ENCODE results near the gene GOLGA8K. TPM values are rescaled to one million over a fixed set of nuclear protein-coding genes. Genes with fewer than 3 reads are reported as not detected.
"Not testable (repeated sequence)": the region's sequence is repeated elsewhere in the genome, so short reads cannot be mapped to it uniquely, and the experiment has no call there.

The GOLGA8K gene
- total RNA-seq, 1 donor from 2014 or later: 0.45 TPM

- H3K36me3 Mint-ChIP-seq; DNase-seq (ENCODE audit: low spot score in 2 of 2, unreplicated experiment in 2 of 2); H3K9me3 Mint-ChIP-seq; H3K27ac Mint-ChIP-seq; H3K4me3 Mint-ChIP-seq; H3K27me3 Mint-ChIP-seq (ENCODE audit: low read depth); H3K4me1 Mint-ChIP-seq: not testable (repeated sequence)
Observed at GRCh38 chr15:32373707-32374106, 29.4 kb downstream of the GOLGA8K start.

- DNase-seq (ENCODE audit: low spot score in 2 of 2, unreplicated experiment in 2 of 2); H3K36me3 Mint-ChIP-seq; H3K27ac Mint-ChIP-seq; H3K4me3 Mint-ChIP-seq; H3K27me3 Mint-ChIP-seq (ENCODE audit: low read depth); H3K9me3 Mint-ChIP-seq; H3K4me1 Mint-ChIP-seq: not testable (repeated sequence)
Observed at GRCh38 chr15:32372075-32372474, 31.0 kb downstream of the GOLGA8K start.

GRCh38 chr15:32370526-32370925 is 32.6 kb downstream of the GOLGA8K start:
- H3K4me1 Mint-ChIP-seq; H3K27ac Mint-ChIP-seq; H3K27me3 Mint-ChIP-seq (ENCODE audit: low read depth); H3K9me3 Mint-ChIP-seq; H3K36me3 Mint-ChIP-seq; H3K4me3 Mint-ChIP-seq; DNase-seq (ENCODE audit: low spot score in 2 of 2, unreplicated experiment in 2 of 2): not testable (repeated sequence)

- not testable (repeated sequence) for H3K4me1 Mint-ChIP-seq; DNase-seq (ENCODE audit: low spot score in 2 of 2, unreplicated experiment in 2 of 2); H3K27me3 Mint-ChIP-seq (ENCODE audit: low read depth); H3K4me3 Mint-ChIP-seq; H3K27ac Mint-ChIP-seq; H3K9me3 Mint-ChIP-seq; H3K36me3 Mint-ChIP-seq
Observed at GRCh38 chr15:32370064-32370463, 33.0 kb downstream of the GOLGA8K start.

GRCh38 chr15:32366492-32366891 is 36.6 kb downstream of the GOLGA8K start:
- H3K36me3 Mint-ChIP-seq; H3K27me3 Mint-ChIP-seq (ENCODE audit: low read depth); H3K27ac Mint-ChIP-seq; DNase-seq (ENCODE audit: low spot score in 2 of 2, unreplicated experiment in 2 of 2); H3K9me3 Mint-ChIP-seq; H3K4me3 Mint-ChIP-seq; H3K4me1 Mint-ChIP-seq: not testable (repeated sequence)

- not testable (repeated sequence) for H3K27ac Mint-ChIP-seq; H3K36me3 Mint-ChIP-seq; H3K4me3 Mint-ChIP-seq; H3K27me3 Mint-ChIP-seq (ENCODE audit: low read depth); H3K9me3 Mint-ChIP-seq; H3K4me1 Mint-ChIP-seq; DNase-seq (ENCODE audit: low spot score in 2 of 2, unreplicated experiment in 2 of 2)
Observed at GRCh38 chr15:32365955-32366354, 37.1 kb downstream of the GOLGA8K start.

GRCh38 chr15:32364944-32365343 is 38.1 kb downstream of the GOLGA8K start:
- H3K4me1 Mint-ChIP-seq; H3K9me3 Mint-ChIP-seq; H3K27me3 Mint-ChIP-seq (ENCODE audit: low read depth); DNase-seq (ENCODE audit: low spot score in 2 of 2, unreplicated experiment in 2 of 2); H3K4me3 Mint-ChIP-seq; H3K36me3 Mint-ChIP-seq; H3K27ac Mint-ChIP-seq: not testable (repeated sequence)

- DNase-seq (ENCODE audit: low spot score in 2 of 2, unreplicated experiment in 2 of 2); H3K4me1 Mint-ChIP-seq; H3K27me3 Mint-ChIP-seq (ENCODE audit: low read depth); H3K4me3 Mint-ChIP-seq; H3K27ac Mint-ChIP-seq; H3K9me3 Mint-ChIP-seq; H3K36me3 Mint-ChIP-seq: not testable (repeated sequence)
Observed at GRCh38 chr15:32363449-32363848, 39.6 kb downstream of the GOLGA8K start.

- H3K36me3 Mint-ChIP-seq; H3K27ac Mint-ChIP-seq; H3K27me3 Mint-ChIP-seq (ENCODE audit: low read depth); H3K4me1 Mint-ChIP-seq; H3K4me3 Mint-ChIP-seq; H3K9me3 Mint-ChIP-seq; DNase-seq (ENCODE audit: low spot score in 2 of 2, unreplicated experiment in 2 of 2): not testable (repeated sequence)
Observed at GRCh38 chr15:32361662-32362061, 41.4 kb downstream of the GOLGA8K start.

GRCh38 chr15:32358462-32358861 is 44.6 kb downstream of the GOLGA8K start:
- not testable (repeated sequence) for H3K27ac Mint-ChIP-seq; H3K4me1 Mint-ChIP-seq; H3K27me3 Mint-ChIP-seq (ENCODE audit: low read depth); DNase-seq (ENCODE audit: low spot score in 2 of 2, unreplicated experiment in 2 of 2); H3K36me3 Mint-ChIP-seq; H3K4me3 Mint-ChIP-seq; H3K9me3 Mint-ChIP-seq

GRCh38 chr15:32356909-32357308 is 46.2 kb downstream of the GOLGA8K start:
- not testable (repeated sequence) for H3K4me1 Mint-ChIP-seq; H3K36me3 Mint-ChIP-seq; DNase-seq (ENCODE audit: low spot score in 2 of 2, unreplicated experiment in 2 of 2); H3K9me3 Mint-ChIP-seq; H3K27ac Mint-ChIP-seq; H3K27me3 Mint-ChIP-seq (ENCODE audit: low read depth); H3K4me3 Mint-ChIP-seq

- not testable (repeated sequence) for H3K4me3 Mint-ChIP-seq; H3K27me3 Mint-ChIP-seq (ENCODE audit: low read depth); H3K9me3 Mint-ChIP-seq; H3K36me3 Mint-ChIP-seq; H3K27ac Mint-ChIP-seq; DNase-seq (ENCODE audit: low spot score in 2 of 2, unreplicated experiment in 2 of 2); H3K4me1 Mint-ChIP-seq
Observed at GRCh38 chr15:32352748-32353147, 50.3 kb downstream of the GOLGA8K start.

GRCh38 chr15:32350563-32351220 is 52.4 kb downstream of the GOLGA8K start:
- H3K36me3 Mint-ChIP-seq; H3K4me3 Mint-ChIP-seq; H3K27ac Mint-ChIP-seq; DNase-seq (ENCODE audit: low spot score in 2 of 2, unreplicated experiment in 2 of 2); H3K9me3 Mint-ChIP-seq; H3K4me1 Mint-ChIP-seq; H3K27me3 Mint-ChIP-seq (ENCODE audit: low read depth): not testable (repeated sequence)

- H3K9me3 Mint-ChIP-seq; H3K4me1 Mint-ChIP-seq; H3K36me3 Mint-ChIP-seq; DNase-seq (ENCODE audit: low spot score in 2 of 2, unreplicated experiment in 2 of 2); H3K27ac Mint-ChIP-seq; H3K4me3 Mint-ChIP-seq; H3K27me3 Mint-ChIP-seq (ENCODE audit: low read depth): not testable (repeated sequence)
Observed at GRCh38 chr15:32347037-32347436, 56.1 kb downstream of the GOLGA8K start.

- not testable (repeated sequence) for H3K4me1 Mint-ChIP-seq; DNase-seq (ENCODE audit: low spot score in 2 of 2, unreplicated experiment in 2 of 2); H3K36me3 Mint-ChIP-seq; H3K9me3 Mint-ChIP-seq; H3K27ac Mint-ChIP-seq; H3K27me3 Mint-ChIP-seq (ENCODE audit: low read depth); H3K4me3 Mint-ChIP-seq
Observed at GRCh38 chr15:32345978-32346547, 57.0 kb downstream of the GOLGA8K start.
